HL-60 (cell line): ENCODE measurements around the gene PTPRM.

Source experiments
- GABPA ChIP-seq: IDR thresholded peaks from 2 replicates; pipeline ENCODE4 v1.6.1; 2012; ENCODE audit warnings: low read depth
- POLR2AphosphoS5 ChIP-seq: IDR thresholded peaks from 2 replicates; pipeline ENCODE4 v1.6.1; 2012; ENCODE audit warnings: low read depth
- TF ChIP-seq, protein P1 (sequence below): IDR thresholded peaks from one replicate; pipeline ENCODE4 v1.5.1; 2011; ENCODE audit warnings: low read length, control low read depth, inconsistent platforms; ENCODE audit not compliant: insufficient read depth
- TF ChIP-seq, protein P2 (sequence below): IDR thresholded peaks from 2 replicates; pipeline ENCODE4 v1.6.1; 2012; ENCODE audit warnings: low read depth; ENCODE audit not compliant: insufficient replicate concordance

DNA sequence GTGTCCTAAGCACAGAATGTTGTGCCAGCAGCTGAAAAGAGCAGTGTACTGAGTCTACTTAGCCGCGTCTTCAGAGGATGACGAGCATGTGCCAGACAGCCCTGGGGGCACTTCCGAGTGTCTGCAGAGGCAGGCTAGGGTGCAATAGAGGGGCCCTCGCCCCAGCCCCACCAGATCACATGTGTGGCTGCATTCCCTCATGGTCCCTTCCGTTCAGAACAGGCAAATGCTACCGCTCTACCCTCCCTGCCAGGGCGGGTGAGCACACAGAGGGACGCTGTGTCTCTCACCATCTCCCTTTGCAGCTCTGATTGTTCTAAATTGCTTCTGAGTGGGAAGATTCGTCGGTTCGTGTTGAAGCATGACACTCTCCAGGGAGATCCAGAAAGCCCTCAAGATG is 829.9 kb downstream of the PTPRM start:
- TF ChIP-seq, protein P1, sequence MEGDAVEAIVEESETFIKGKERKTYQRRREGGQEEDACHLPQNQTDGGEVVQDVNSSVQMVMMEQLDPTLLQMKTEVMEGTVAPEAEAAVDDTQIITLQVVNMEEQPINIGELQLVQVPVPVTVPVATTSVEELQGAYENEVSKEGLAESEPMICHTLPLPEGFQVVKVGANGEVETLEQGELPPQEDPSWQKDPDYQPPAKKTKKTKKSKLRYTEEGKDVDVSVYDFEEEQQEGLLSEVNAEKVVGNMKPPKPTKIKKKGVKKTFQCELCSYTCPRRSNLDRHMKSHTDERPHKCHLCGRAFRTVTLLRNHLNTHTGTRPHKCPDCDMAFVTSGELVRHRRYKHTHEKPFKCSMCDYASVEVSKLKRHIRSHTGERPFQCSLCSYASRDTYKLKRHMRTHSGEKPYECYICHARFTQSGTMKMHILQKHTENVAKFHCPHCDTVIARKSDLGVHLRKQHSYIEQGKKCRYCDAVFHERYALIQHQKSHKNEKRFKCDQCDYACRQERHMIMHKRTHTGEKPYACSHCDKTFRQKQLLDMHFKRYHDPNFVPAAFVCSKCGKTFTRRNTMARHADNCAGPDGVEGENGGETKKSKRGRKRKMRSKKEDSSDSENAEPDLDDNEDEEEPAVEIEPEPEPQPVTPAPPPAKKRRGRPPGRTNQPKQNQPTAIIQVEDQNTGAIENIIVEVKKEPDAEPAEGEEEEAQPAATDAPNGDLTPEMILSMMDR: no peak
- TF ChIP-seq GABPA (no peak), POLR2AphosphoS5 (no peak)
- TF ChIP-seq, protein P2, sequence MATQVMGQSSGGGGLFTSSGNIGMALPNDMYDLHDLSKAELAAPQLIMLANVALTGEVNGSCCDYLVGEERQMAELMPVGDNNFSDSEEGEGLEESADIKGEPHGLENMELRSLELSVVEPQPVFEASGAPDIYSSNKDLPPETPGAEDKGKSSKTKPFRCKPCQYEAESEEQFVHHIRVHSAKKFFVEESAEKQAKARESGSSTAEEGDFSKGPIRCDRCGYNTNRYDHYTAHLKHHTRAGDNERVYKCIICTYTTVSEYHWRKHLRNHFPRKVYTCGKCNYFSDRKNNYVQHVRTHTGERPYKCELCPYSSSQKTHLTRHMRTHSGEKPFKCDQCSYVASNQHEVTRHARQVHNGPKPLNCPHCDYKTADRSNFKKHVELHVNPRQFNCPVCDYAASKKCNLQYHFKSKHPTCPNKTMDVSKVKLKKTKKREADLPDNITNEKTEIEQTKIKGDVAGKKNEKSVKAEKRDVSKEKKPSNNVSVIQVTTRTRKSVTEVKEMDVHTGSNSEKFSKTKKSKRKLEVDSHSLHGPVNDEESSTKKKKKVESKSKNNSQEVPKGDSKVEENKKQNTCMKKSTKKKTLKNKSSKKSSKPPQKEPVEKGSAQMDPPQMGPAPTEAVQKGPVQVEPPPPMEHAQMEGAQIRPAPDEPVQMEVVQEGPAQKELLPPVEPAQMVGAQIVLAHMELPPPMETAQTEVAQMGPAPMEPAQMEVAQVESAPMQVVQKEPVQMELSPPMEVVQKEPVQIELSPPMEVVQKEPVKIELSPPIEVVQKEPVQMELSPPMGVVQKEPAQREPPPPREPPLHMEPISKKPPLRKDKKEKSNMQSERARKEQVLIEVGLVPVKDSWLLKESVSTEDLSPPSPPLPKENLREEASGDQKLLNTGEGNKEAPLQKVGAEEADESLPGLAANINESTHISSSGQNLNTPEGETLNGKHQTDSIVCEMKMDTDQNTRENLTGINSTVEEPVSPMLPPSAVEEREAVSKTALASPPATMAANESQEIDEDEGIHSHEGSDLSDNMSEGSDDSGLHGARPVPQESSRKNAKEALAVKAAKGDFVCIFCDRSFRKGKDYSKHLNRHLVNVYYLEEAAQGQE: no peak
